Activated naive CD8-positive, alpha-beta T cell treated with anti-CD3 and anti-CD28 coated beads, Interleukin-2, amount 10 ng/mL, durations not matched to agents 7 days and 5 days (primary cell): ENCODE measurements around the gene BBC3. TPM values are rescaled to one million over a fixed set of nuclear protein-coding genes. Genes with fewer than 3 reads are reported as not detected.
"Not testable (repeated sequence)": the region's sequence is repeated elsewhere in the genome, so short reads cannot be mapped to it uniquely, and the experiment has no call there.

ENCODE experiments used
- ATAC-seq: fragments of 150-1000 bp; cut with Tn5 transposase; one replicate; pipeline ENCODE4 v1.10.0; 2021; ENCODE audit warnings: low read depth, moderate library complexity
- POLR2A ChIA-PET: fragments of 350-600 bp; sonication (Branson Sonifier 250); formaldehyde crosslinking; loops from one replicate; lab custom pipeline; 2021; ENCODE audit warnings: antibody characterized with exemption; lab: Charles Lee
- DNase-seq: peaks from one replicate; pipeline ENCODE4 v3.0.0; 2021
- H3K27ac Mint-ChIP-seq: one replicate; pipeline ENCODE4 v1.8.0; 2022; ENCODE audit warnings: mild to moderate bottlenecking, mixed read lengths
- H3K27me3 Mint-ChIP-seq: one replicate; pipeline ENCODE4 v1.8.0; 2022; ENCODE audit warnings: mild to moderate bottlenecking, moderate library complexity, mixed read lengths
- H3K36me3 Mint-ChIP-seq: one replicate; pipeline ENCODE4 v1.8.0; 2021; ENCODE audit warnings: mild to moderate bottlenecking, mixed read lengths
- H3K4me1 Mint-ChIP-seq: one replicate; pipeline ENCODE4 v1.8.0; 2021; ENCODE audit warnings: mixed read lengths
- H3K4me3 Mint-ChIP-seq: one replicate; pipeline ENCODE4 v1.8.0; 2022; ENCODE audit warnings: mild to moderate bottlenecking, moderate library complexity, mixed read lengths
- H3K9me3 Mint-ChIP-seq: one replicate; pipeline ENCODE4 v1.8.0; 2021; ENCODE audit warnings: mixed read lengths
- total RNA-seq, 2 experiments: library from RNA; stranded (reverse); gene quantifications; one replicate each; pipeline ENCODE4 v1.2.3, GENCODE V29; 2021

Gene BBC3
- total RNA-seq, 2 experiments from 2014 or later, result 29.5 to 29.9 TPM

- H3K27ac Mint-ChIP-seq, result no peak overlapping the region
Measured at GRCh38 chr19:47268028-47268427, 37.0 kb upstream of the BBC3 start.

GRCh38 chr19:47267350-47267759 is 36.4 kb upstream of the BBC3 start:
- DNase-seq (no peak), ATAC-seq (no peak)
- H3K27ac Mint-ChIP-seq, result no peak overlapping the region
- H3K9me3 Mint-ChIP-seq, result no peaks in the 10 kb centered on the region
- H3K27me3 Mint-ChIP-seq, result no peaks in the 10 kb centered on the region
- H3K36me3 Mint-ChIP-seq, result peaks cover 13% of the 10 kb centered on the region
- H3K4me3 Mint-ChIP-seq, result no peak overlapping the region
- POLR2A ChIA-PET, result interaction anchor here (1.2 kb wide), 1 partner anchor 11 kb away, joined by 3 read pairs; the partner anchor contains the start of gene CCDC9
- peaks cover 1% of the 10 kb centered on the region for H3K4me1 Mint-ChIP-seq

More at GRCh38 chr19:47268028-47268427, 37.0 kb upstream of the BBC3 start:
- Mint-ChIP-seq H3K4me1 (peaks cover 6% of the 10 kb centered on the region), H3K4me3 (no peak overlapping the region), H3K27me3 (no peaks in the 10 kb centered on the region), H3K36me3 (peaks cover 12% of the 10 kb centered on the region), H3K9me3 (no peaks in the 10 kb centered on the region)
- DNase-seq, result no peak
- POLR2A ChIA-PET, result interaction anchor here (1.2 kb wide), 1 partner anchor 11 kb away, joined by 3 read pairs; the partner anchor contains the start of gene CCDC9
- no peak for ATAC-seq

GRCh38 chr19:47266401-47266941 is 35.5 kb upstream of the BBC3 start:
- DNase-seq, result no peak
- Mint-ChIP-seq H3K9me3 (no peaks in the 10 kb centered on the region), H3K4me3 (no peak overlapping the region), H3K27ac (no peak overlapping the region), H3K36me3 (peaks cover 15% of the 10 kb centered on the region), H3K27me3 (no peaks in the 10 kb centered on the region), H3K4me1 (peaks cover 2% of the 10 kb centered on the region)
- no peak for ATAC-seq
- POLR2A ChIA-PET, result no interaction called here

- Mint-ChIP-seq H3K27ac (no peak overlapping the region), H3K27me3 (no peaks in the 10 kb centered on the region), H3K9me3 (no peaks in the 10 kb centered on the region), H3K4me3 (no peak overlapping the region), H3K36me3 (peaks cover 19% of the 10 kb centered on the region), H3K4me1 (peaks cover 5% of the 10 kb centered on the region)
- no peak for DNase-seq
- no peak for ATAC-seq
- POLR2A ChIA-PET, result interaction anchor here (1.0 kb wide), 1 partner anchor 10 kb away, joined by 3 read pairs; no protein-coding TSS in a partner anchor
Measured at GRCh38 chr19:47264629-47265028, 33.6 kb upstream of the BBC3 start.

- not testable (repeated sequence) for H3K9me3 Mint-ChIP-seq, ATAC-seq, DNase-seq, H3K27ac Mint-ChIP-seq, H3K4me3 Mint-ChIP-seq, H3K27me3 Mint-ChIP-seq
- POLR2A ChIA-PET, result interaction anchor here (0.7 to 2.2 kb wide), 4 partner anchors 10 to 149 kb away, joined by 4 to 10 read pairs (median 4); partner anchors contain the start of genes INAFM1 and ZC3H4
- H3K4me1 Mint-ChIP-seq, result peaks cover 26% of the 10 kb centered on the region
- peaks cover 30% of the 10 kb centered on the region for H3K36me3 Mint-ChIP-seq
Measured at GRCh38 chr19:47261946-47262793, 31.2 kb upstream of the BBC3 start.

GRCh38 chr19:47260476-47260875 is 29.5 kb upstream of the BBC3 start:
- peak overlapping the region; percentile 17 for H3K27ac Mint-ChIP-seq
- H3K36me3 Mint-ChIP-seq, result peaks cover 30% of the 10 kb centered on the region
- no peak overlapping the region for H3K4me3 Mint-ChIP-seq
- H3K4me1 Mint-ChIP-seq, result peaks cover 30% of the 10 kb centered on the region
- no peaks in the 10 kb centered on the region for H3K27me3 Mint-ChIP-seq
- POLR2A ChIA-PET, result interaction anchor here (2.1 to 2.2 kb wide), 2 partner anchors 14 to 147 kb away, joined by 5 to 10 read pairs; partner anchors contain the start of genes INAFM1 and ZC3H4
- no peaks in the 10 kb centered on the region for H3K9me3 Mint-ChIP-seq
- DNase-seq (no peak), ATAC-seq (no peak)

GRCh38 chr19:47258895-47259555 is 28.0 kb upstream of the BBC3 start:
- ATAC-seq (no peak), DNase-seq (no peak)
- Mint-ChIP-seq H3K36me3 (peaks cover 26% of the 10 kb centered on the region), H3K9me3 (no peaks in the 10 kb centered on the region), H3K4me1 (peaks cover 30% of the 10 kb centered on the region), H3K27me3 (no peaks in the 10 kb centered on the region), H3K4me3 (peak overlapping the region; percentile 97), H3K27ac (peak overlapping the region; percentile 14)
- POLR2A ChIA-PET, result no interaction called here

GRCh38 chr19:47258434-47258833 is 27.4 kb upstream of the BBC3 start:
- POLR2A ChIA-PET, result no interaction called here
- Mint-ChIP-seq H3K9me3 (no peaks in the 10 kb centered on the region), H3K27me3 (no peaks in the 10 kb centered on the region), H3K4me3 (peak overlapping the region; percentile 97), H3K4me1 (peaks cover 30% of the 10 kb centered on the region), H3K36me3 (peaks cover 26% of the 10 kb centered on the region), H3K27ac (no peak overlapping the region)
- ATAC-seq (no peak), DNase-seq (no peak)

GRCh38 chr19:47257411-47258169 is 26.6 kb upstream of the BBC3 start:
- Mint-ChIP-seq H3K9me3 (no peaks in the 10 kb centered on the region), H3K36me3 (peaks cover 26% of the 10 kb centered on the region), H3K27ac (peak overlapping the region; percentile 96), H3K4me1 (peaks cover 30% of the 10 kb centered on the region), H3K27me3 (no peaks in the 10 kb centered on the region), H3K4me3 (peak overlapping the region; percentile 97)
- DNase-seq (no peak), ATAC-seq (peak; percentile 2)
- POLR2A ChIA-PET, result interaction anchor here (1.4 to 2.8 kb wide), 4 partner anchors 15 to 144 kb away, joined by 5 to 63 read pairs (median 21); partner anchors contain the start of genes INAFM1 and ZC3H4

- peak; percentile 100 for DNase-seq
- Mint-ChIP-seq H3K27me3 (no peaks in the 10 kb centered on the region), H3K4me3 (peak overlapping the region; percentile 97), H3K27ac (peak overlapping the region; percentile 96), H3K36me3 (peaks cover 22% of the 10 kb centered on the region), H3K9me3 (no peaks in the 10 kb centered on the region), H3K4me1 (peaks cover 29% of the 10 kb centered on the region)
- ATAC-seq, result peak; percentile 90
- POLR2A ChIA-PET, result interaction anchor here (0.6 to 2.8 kb wide), 20 partner anchors 11 to 1530 kb away, joined by 3 to 63 read pairs (median 5); partner anchors contain the start of genes INAFM1, SAE1 and ZC3H4
Measured at GRCh38 chr19:47256693-47257410, 25.9 kb upstream of the BBC3 start.

GRCh38 chr19:47255879-47256692 is 25.1 kb upstream of the BBC3 start, which contains the start of gene CCDC9:
CCDC9 (plus strand) TSS chr19:47256525; CDS start chr19:47258401, 1,876 bp downstream.
- POLR2A ChIA-PET, result interaction anchor here (0.5 to 2.8 kb wide), 21 partner anchors 12 to 1529 kb away, joined by 3 to 63 read pairs (median 5); partner anchors contain the start of genes DHX34, INAFM1, SAE1 and ZC3H4
- ATAC-seq, result peak; percentile 52
- peak within 1 kb of the TSS; percentile 96 for H3K27ac Mint-ChIP-seq

More at GRCh38 chr19:47255879-47256692, 25.1 kb upstream of the BBC3 start, which contains the start of gene CCDC9:
- Mint-ChIP-seq H3K4me3 (peak within 1 kb of the TSS; percentile 97), H3K36me3 (peaks cover 19% of the 10 kb centered on the region), H3K9me3 (no peaks in the 10 kb centered on the region), H3K4me1 (peaks cover 29% of the 10 kb centered on the region), H3K27me3 (no peaks in the 10 kb centered on the region)
- DNase-seq, result peak; percentile 96
